ENCODE results near the gene PRR15. TPM values are rescaled to one million over a fixed set of nuclear protein-coding genes. Genes with fewer than 3 reads are reported as not detected.

The PRR15 gene
- polyA plus RNA-seq, 1 donor from 2014 or later = not detected

DNA sequence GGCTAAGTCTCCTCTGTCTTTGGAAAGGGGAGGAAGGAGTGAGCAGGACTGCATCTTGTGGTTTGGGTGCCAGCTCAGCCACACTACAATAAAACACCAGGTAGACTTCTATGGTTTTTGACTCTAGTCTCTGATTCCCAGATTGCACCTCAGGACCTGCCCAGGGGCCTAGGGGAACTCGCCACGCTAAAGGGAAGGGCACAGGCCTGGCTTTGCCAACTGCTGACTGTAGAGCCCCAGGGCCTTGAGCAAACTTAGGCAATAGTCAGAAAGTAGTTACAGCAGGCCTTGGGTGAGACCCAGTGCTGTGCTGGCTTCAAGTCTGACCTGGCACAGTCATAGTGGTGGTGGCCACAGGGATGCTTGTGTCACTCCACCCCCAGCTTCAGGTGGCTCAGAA, 24.2 kb upstream of the PRR15 start:
- Histone ChIP-seq H3K27ac (ENCODE audit: low read length) (no peak overlapping the region), H4K20me1 (ENCODE audit: insufficient read depth) (no peaks in the 10 kb centered on the region), H2AFZ (ENCODE audit: low read depth, low read length) (no peak overlapping the region), H3K27me3 (ENCODE audit: insufficient read depth, low read depth, low read length) (no peaks in the 10 kb centered on the region), H3K4me2 (ENCODE audit: low read length) (no peak overlapping the region), H3K9ac (ENCODE audit: low read length) (no peak overlapping the region), H3K4me3 (ENCODE audit: low read length) (no peak overlapping the region), H3K36me3 (ENCODE audit: insufficient read depth, low read length) (no peaks in the 10 kb centered on the region), H3K79me2 (replicated peaks; ENCODE audit: insufficient read depth, low read length) (no peaks in the 10 kb centered on the region), H3F3A (ENCODE audit: insufficient read depth, low read length, poor library complexity, severe bottlenecking) (no peaks in the 10 kb centered on the region), H3K9me2 (ENCODE audit: insufficient read depth, low read length) (no peaks in the 10 kb centered on the region), H3K9me3 (ENCODE audit: low read length) (peaks cover 1% of the 10 kb centered on the region)
- no peak for TF ChIP-seq TAF1 (IDR thresholded peaks at IDR 0.05; ENCODE audit: low read depth)
- TF ChIP-seq POLR2AphosphoS5 (IDR thresholded peaks at IDR 0.05) = no peak
- TF ChIP-seq, protein P1, sequence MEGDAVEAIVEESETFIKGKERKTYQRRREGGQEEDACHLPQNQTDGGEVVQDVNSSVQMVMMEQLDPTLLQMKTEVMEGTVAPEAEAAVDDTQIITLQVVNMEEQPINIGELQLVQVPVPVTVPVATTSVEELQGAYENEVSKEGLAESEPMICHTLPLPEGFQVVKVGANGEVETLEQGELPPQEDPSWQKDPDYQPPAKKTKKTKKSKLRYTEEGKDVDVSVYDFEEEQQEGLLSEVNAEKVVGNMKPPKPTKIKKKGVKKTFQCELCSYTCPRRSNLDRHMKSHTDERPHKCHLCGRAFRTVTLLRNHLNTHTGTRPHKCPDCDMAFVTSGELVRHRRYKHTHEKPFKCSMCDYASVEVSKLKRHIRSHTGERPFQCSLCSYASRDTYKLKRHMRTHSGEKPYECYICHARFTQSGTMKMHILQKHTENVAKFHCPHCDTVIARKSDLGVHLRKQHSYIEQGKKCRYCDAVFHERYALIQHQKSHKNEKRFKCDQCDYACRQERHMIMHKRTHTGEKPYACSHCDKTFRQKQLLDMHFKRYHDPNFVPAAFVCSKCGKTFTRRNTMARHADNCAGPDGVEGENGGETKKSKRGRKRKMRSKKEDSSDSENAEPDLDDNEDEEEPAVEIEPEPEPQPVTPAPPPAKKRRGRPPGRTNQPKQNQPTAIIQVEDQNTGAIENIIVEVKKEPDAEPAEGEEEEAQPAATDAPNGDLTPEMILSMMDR (IDR thresholded peaks at IDR 0.05; ENCODE audit: poor library complexity, severe bottlenecking) = no peak
- TF ChIP-seq, protein P2, sequence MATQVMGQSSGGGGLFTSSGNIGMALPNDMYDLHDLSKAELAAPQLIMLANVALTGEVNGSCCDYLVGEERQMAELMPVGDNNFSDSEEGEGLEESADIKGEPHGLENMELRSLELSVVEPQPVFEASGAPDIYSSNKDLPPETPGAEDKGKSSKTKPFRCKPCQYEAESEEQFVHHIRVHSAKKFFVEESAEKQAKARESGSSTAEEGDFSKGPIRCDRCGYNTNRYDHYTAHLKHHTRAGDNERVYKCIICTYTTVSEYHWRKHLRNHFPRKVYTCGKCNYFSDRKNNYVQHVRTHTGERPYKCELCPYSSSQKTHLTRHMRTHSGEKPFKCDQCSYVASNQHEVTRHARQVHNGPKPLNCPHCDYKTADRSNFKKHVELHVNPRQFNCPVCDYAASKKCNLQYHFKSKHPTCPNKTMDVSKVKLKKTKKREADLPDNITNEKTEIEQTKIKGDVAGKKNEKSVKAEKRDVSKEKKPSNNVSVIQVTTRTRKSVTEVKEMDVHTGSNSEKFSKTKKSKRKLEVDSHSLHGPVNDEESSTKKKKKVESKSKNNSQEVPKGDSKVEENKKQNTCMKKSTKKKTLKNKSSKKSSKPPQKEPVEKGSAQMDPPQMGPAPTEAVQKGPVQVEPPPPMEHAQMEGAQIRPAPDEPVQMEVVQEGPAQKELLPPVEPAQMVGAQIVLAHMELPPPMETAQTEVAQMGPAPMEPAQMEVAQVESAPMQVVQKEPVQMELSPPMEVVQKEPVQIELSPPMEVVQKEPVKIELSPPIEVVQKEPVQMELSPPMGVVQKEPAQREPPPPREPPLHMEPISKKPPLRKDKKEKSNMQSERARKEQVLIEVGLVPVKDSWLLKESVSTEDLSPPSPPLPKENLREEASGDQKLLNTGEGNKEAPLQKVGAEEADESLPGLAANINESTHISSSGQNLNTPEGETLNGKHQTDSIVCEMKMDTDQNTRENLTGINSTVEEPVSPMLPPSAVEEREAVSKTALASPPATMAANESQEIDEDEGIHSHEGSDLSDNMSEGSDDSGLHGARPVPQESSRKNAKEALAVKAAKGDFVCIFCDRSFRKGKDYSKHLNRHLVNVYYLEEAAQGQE (IDR thresholded peaks at IDR 0.05; ENCODE audit: borderline replicate concordance) = no peak
- no peak for TF ChIP-seq SMC3 (conservative IDR thresholded peaks at IDR 0.05; ENCODE audit: poor library complexity)
- TF ChIP-seq MXI1 (conservative IDR thresholded peaks at IDR 0.05; ENCODE audit: poor library complexity, severe bottlenecking) = no peak
- TF ChIP-seq EP300 (conservative IDR thresholded peaks at IDR 0.05; ENCODE audit: poor library complexity, severe bottlenecking) = no peak
- TF ChIP-seq EZH2 (IDR thresholded peaks at IDR 0.05; ENCODE audit: borderline replicate concordance, insufficient read depth, low read length, poor library complexity, severe bottlenecking) = no peak
- TF ChIP-seq RAD21 (conservative IDR thresholded peaks at IDR 0.05) = no peak

DNA sequence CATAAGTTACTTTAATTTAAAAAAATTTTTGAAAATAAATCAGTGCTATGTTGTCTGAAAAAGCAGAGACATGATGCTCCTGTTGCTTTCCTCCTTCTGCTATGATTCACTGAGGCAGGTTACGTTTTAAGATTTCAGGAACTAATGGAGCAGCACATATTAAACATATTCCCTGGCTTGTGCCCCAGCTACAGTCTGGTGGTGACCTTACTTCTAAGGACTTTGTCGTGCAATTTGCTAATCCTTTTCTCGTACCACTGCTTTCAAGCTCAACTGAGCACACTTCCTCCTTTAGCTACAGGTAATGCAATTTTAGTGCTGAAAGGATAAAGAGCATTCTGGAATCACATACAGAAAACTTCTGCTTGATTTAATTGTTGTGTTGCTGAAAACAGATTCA, 16.2 kb upstream of the PRR15 start:
- H3K4me3 ChIP-seq (ENCODE audit: low read length) = no peak overlapping the region
- no peak overlapping the region for H3K4me2 ChIP-seq (ENCODE audit: low read length)
- no peaks in the 10 kb centered on the region for H3K36me3 ChIP-seq (ENCODE audit: insufficient read depth, low read length)
- H3K79me2 ChIP-seq (replicated peaks; ENCODE audit: insufficient read depth, low read length) = no peaks in the 10 kb centered on the region
- H3K27ac ChIP-seq (ENCODE audit: low read length) = no peak overlapping the region
- H3K9me2 ChIP-seq (ENCODE audit: insufficient read depth, low read length) = no peaks in the 10 kb centered on the region
- H3K27me3 ChIP-seq (ENCODE audit: insufficient read depth, low read depth, low read length) = no peaks in the 10 kb centered on the region
- no peaks in the 10 kb centered on the region for H3F3A ChIP-seq (ENCODE audit: insufficient read depth, low read length, poor library complexity, severe bottlenecking)
- peaks cover 5% of the 10 kb centered on the region for H3K9me3 ChIP-seq (ENCODE audit: low read length)
- H4K20me1 ChIP-seq (ENCODE audit: insufficient read depth) = no peaks in the 10 kb centered on the region
- H3K9ac ChIP-seq (ENCODE audit: low read length) = no peak overlapping the region
- no peak overlapping the region for H2AFZ ChIP-seq (ENCODE audit: low read depth, low read length)
- TF ChIP-seq TAF1 (IDR thresholded peaks at IDR 0.05; ENCODE audit: low read depth) = no peak
- TF ChIP-seq, protein P2 (IDR thresholded peaks at IDR 0.05; ENCODE audit: borderline replicate concordance) = no peak

Measured in neural cell (in vitro differentiated cells).